H4 (cell line): ENCODE measurements around the gene SARDH. TPM values are rescaled to one million over a fixed set of nuclear protein-coding genes. Genes with fewer than 3 reads are reported as not detected.
"Not testable (repeated sequence)": the region's sequence is repeated elsewhere in the genome, so short reads cannot be mapped to it uniquely, and the experiment has no call there.

ENCODE experiments used
- DNase-seq: peaks from one replicate; pipeline ENCODE4 v3.0.0-alpha.2; 2015; ENCODE audit warnings: low spot score
- total RNA-seq: library from RNA; depleted of rRNA; stranded (reverse); fragments of >200 nt; shearing (Covaris generic); gene quantifications from 2 replicates; pipeline ENCODE4 v1.2.3, GENCODE V29; 2014; rRNA removed

The SARDH gene
- total RNA-seq, 1 experiment from 2014 or later: 0.06 TPM

GRCh38 chr9:133632806-133633680, 105.1 kb downstream of the SARDH start:
- DNase-seq: no peak

- DNase-seq: no peak
Measured at GRCh38 chr9:133631111-133631510, 107.0 kb downstream of the SARDH start.

GRCh38 chr9:133629221-133630110, 108.7 kb downstream of the SARDH start:
- DNase-seq: no peak

- no peak for DNase-seq
Measured at GRCh38 chr9:133628766-133629165, 109.4 kb downstream of the SARDH start.

- no peak for DNase-seq
Measured at GRCh38 chr9:133627341-133627740, 110.8 kb downstream of the SARDH start.

GRCh38 chr9:133626008-133626407, 112.1 kb downstream of the SARDH start:
- not testable (repeated sequence) for DNase-seq

- DNase-seq: no peak
Measured at GRCh38 chr9:133622555-133622954, 115.6 kb downstream of the SARDH start.

GRCh38 chr9:133621725-133622267, 116.4 kb downstream of the SARDH start:
- no peak for DNase-seq

GRCh38 chr9:133619791-133620190, 118.4 kb downstream of the SARDH start:
- DNase-seq: peak; percentile 23

GRCh38 chr9:133618726-133619125, 119.4 kb downstream of the SARDH start:
- no peak for DNase-seq

GRCh38 chr9:133616643-133617405, 121.3 kb downstream of the SARDH start:
- no peak for DNase-seq

- no peak for DNase-seq
Measured at GRCh38 chr9:133615606-133616188, 122.5 kb downstream of the SARDH start.

- no peak for DNase-seq
Measured at GRCh38 chr9:133615186-133615585, 123.0 kb downstream of the SARDH start.

GRCh38 chr9:133614678-133615077, 123.5 kb downstream of the SARDH start:
- no peak for DNase-seq

- DNase-seq: no peak
Measured at GRCh38 chr9:133614056-133614455, 124.1 kb downstream of the SARDH start.

Other genes with a start within 250 kb of the SARDH start
- gene MYMK, start 213.4 kb downstream of the SARDH start, total RNA-seq: not detected in 2 replicates
- gene ADAMTSL2, start 203.6 kb downstream of the SARDH start, total RNA-seq: not detected in 2 replicates
- gene FAM163B, start 129.0 kb downstream of the SARDH start, total RNA-seq: not detected in 2 replicates
- gene DBH, start 102.0 kb downstream of the SARDH start, total RNA-seq: not detected in 2 replicates